Fibroblast of pulmonary artery (primary cell): ENCODE data around the gene SERPINA3.
"Not testable (repeated sequence)": the region's sequence is repeated elsewhere in the genome, so short reads cannot be mapped to it uniquely, and the experiment has no call there.

ENCODE experiments used
- DNase-seq: peaks from one replicate; pipeline ENCODE4 v3.0.0-alpha.2; 2010; ENCODE audit warnings: low read depth
- H3K4me3 ChIP-seq: replicated peaks from 2 replicates; pipeline ENCODE4 v1.5.1; 2011; ENCODE audit warnings: low read depth, mild to moderate bottlenecking, control low read depth, low read length, moderate library complexity
- CTCF ChIP-seq: IDR thresholded peaks from 2 replicates; pipeline ENCODE4 v1.5.1; 2011; ENCODE audit warnings: mild to moderate bottlenecking, control low read depth, low read length, inconsistent platforms; ENCODE audit errors: missing control alignments

The SERPINA3 gene

GRCh38 chr14:94600148-94600545, 12.0 kb upstream of the SERPINA3 start:
- H3K4me3 ChIP-seq = no peak overlapping the region
- DNase-seq = no peak
- no peak for TF ChIP-seq CTCF

DNA sequence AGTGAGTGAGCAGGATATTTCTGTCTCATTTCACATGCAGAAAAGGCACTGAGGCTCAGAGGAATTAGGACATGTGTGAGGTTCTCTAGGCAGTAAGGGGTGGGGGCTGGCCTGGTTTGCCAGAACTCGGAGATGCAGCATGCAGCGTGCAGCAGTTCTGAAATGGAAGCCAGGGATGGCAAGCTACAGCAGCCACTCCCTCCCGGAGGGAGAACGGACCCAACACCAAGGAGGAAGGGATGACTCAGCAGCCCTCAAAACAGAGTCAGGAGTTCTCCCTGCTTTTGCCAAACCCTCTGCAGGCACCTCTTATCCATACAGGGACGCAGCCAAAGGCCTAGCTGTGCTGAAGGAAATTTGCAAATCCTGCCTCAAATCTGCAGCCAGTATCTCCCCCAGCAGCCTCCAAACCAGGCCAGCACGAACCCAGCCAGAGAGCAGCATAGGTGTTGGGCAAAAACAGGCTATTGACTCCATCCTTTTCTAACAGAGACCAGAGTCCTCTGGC, 10.3 kb upstream of the SERPINA3 start:
- peak; percentile 96 for DNase-seq
- no peak for TF ChIP-seq CTCF

DNA sequence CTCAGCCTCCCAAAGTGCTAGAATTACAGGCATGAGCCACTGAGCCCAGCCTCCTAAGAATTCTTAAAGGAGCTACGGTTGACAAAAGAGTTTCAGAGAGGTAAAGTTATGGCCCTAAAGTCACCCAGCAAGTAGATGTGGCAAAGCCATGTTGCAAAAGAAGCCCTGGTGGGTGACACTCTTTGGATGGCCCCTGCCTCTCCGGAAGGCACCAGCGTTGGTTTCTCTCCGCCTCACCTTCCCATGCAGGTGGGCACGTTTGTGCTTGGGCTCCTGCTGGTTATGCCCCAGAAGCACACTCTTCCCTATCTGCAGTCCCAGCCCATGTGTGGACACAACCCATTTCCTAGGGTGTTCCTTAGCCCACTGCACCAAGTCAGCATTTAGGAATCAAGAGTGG, 9.5 kb upstream of the SERPINA3 start:
- no peak for TF ChIP-seq CTCF
- no peak for DNase-seq

More for the DNA sequence above, 10.3 kb upstream of the SERPINA3 start:
- no peak overlapping the region for H3K4me3 ChIP-seq

GRCh38 chr14:94605361-94605760, 6.8 kb upstream of the SERPINA3 start:
- no peak overlapping the region for H3K4me3 ChIP-seq
- no peak for TF ChIP-seq CTCF
- DNase-seq = no peak

More for the DNA sequence above, 9.5 kb upstream of the SERPINA3 start:
- H3K4me3 ChIP-seq = no peak overlapping the region

DNA sequence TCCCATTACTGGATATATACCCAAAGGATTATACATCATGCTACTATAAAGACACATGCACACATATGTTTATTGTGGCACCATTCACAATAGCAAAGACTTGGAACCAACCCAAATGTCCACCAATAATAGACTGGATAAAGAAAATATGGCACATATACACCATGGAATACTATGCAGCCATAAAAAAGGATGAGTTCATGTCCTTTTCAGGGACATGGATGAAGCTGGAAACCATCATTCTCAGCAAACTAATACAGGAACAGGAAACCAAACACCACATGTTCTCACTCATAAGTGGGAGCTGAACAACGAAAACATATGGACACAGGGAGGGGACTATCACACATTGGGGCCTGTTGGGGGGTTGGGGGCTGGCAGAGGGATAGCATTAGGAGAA, 3.2 kb upstream of the SERPINA3 start:
- DNase-seq, H3K4me3 ChIP-seq: not testable (repeated sequence)

- no peak for TF ChIP-seq CTCF
- H3K4me3 ChIP-seq = no peak overlapping the region
- DNase-seq = no peak
Observed at GRCh38 chr14:94611179-94611578, 1.0 kb upstream of the SERPINA3 start.

DNA sequence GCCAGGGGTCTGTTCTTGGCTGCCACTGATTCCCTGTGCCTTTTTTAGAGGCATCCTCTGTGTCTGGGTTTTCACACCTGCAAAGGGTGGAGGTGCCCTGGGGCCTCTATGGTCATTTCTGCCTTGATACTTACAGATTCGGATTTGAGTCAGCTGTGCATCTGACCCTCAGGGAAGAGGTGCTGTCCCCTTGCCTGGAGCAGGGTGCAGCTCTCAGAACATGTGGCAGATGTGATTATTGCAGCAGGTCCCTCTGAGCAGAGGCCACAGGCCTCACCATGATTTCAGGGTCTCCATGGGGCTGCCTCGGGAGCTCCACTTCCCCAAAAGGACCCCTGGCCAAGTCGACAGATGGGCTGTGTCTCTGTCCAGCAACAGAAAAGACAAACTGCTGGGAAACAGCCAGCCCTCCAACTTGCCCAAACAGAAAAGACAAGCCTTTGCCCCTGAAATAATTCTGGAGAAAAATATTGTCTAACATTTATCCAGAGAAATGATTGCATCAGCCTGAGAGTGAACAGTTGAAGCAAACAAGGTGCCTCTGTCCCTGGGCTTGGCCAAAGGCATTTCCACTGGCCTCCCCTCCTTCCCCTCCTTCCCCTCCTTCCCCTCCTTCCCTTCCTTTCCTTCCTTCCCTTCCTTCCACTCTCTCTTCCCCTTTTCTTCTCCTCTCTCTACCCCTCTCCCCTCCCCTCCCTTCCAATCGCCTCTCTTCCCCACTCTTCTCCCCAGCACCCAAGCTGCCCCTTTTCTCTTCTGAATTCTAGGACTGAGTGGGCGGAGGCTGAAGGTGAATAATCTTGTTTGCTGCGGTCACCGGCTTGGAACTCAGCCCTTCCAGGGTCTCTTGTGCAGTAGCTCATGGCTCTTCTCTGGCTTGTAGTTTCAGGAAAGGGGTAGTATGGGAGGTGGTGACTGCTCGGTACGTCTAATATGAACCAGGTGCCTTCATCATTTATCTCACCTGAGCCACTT, 676 bp downstream of the SERPINA3 start:
- H3K4me3 ChIP-seq = peak overlapping the region; percentile 35
- peak; percentile 62 for DNase-seq

More for the DNA sequence above, 676 bp downstream of the SERPINA3 start:
- no peak for TF ChIP-seq CTCF
